Type B pancreatic cell (in vitro differentiated cells): ENCODE results near the gene DEPDC1B. TPM values are rescaled to one million over a fixed set of nuclear protein-coding genes. Genes with fewer than 3 reads are reported as not detected.

Experiments
- DNase-seq: peaks from one replicate; pipeline ENCODE4 v3.0.0; 2021; ENCODE audit warnings: mixed read lengths; ENCODE audit not compliant: unreplicated experiment; ENCODE audit errors: extremely low spot score
- H3K27ac Mint-ChIP-seq: 2 replicates; pipeline ENCODE4 v1.8.0; 2021; ENCODE audit warnings: mild to moderate bottlenecking, mixed read lengths
- H3K27me3 Mint-ChIP-seq: 2 replicates; pipeline ENCODE4 v1.8.0; 2021; ENCODE audit warnings: mixed read lengths
- H3K36me3 Mint-ChIP-seq: 2 replicates; pipeline ENCODE4 v1.8.0; 2021; ENCODE audit warnings: mixed read lengths
- H3K4me1 Mint-ChIP-seq: one replicate; pipeline ENCODE4 v1.8.0; 2021; ENCODE audit warnings: mixed read lengths; ENCODE audit not compliant: unreplicated experiment
- H3K4me3 Mint-ChIP-seq: 2 replicates; pipeline ENCODE4 v1.8.0; 2021; ENCODE audit warnings: mild to moderate bottlenecking, mixed read lengths
- H3K9me3 Mint-ChIP-seq: 2 replicates; pipeline ENCODE4 v1.8.0; 2021; ENCODE audit warnings: mixed read lengths
- long read RNA-seq: library from polyadenylated mRNA; unstranded; transcript quantifications from one replicate; pipeline ENCODE4 v2.0.0, GENCODE V29; 2020
- total RNA-seq: library from RNA; stranded (reverse); gene quantifications from 2 replicates; pipeline ENCODE4 v1.2.1, GENCODE V29; 2021; ENCODE audit warnings: low replicate concordance
- TF ChIP-seq, protein P1 (sequence below): fragments of 200-600 bp; sonication (generic); conservative IDR thresholded peaks from 2 replicates; pipeline ENCODE4 v1.5.0; 2021; ENCODE audit warnings: antibody characterized with exemption, mild to moderate bottlenecking

Gene DEPDC1B
- total RNA-seq, result 14.0 and 29.1 TPM in 2 replicates
- long read RNA-seq, transcript DEPDC1B-201 (11 exons, 2,499 nt), result major isoform, 43 of 80 reads
- long read RNA-seq, transcript DEPDC1B-202 (10 exons, 1,569 nt), result minor isoform, 6 of 80 reads
- long read RNA-seq, partial matches to known transcripts, result 12 of 80 reads
- long read RNA-seq, other reads (novel, unspliced or antisense), result 19 of 80 reads

- DNase-seq, result peak; percentile 94
- Mint-ChIP-seq H3K27me3 (no peaks in the 10 kb centered on the region), H3K4me1 (peaks cover 26% of the 10 kb centered on the region), H3K9me3 (no peaks in the 10 kb centered on the region), H3K4me3 (peak within 1 kb of the TSS; percentile 98), H3K36me3 (peaks cover 7% of the 10 kb centered on the region), H3K27ac (peak within 1 kb of the TSS; percentile 94)
- TF ChIP-seq, protein P1, sequence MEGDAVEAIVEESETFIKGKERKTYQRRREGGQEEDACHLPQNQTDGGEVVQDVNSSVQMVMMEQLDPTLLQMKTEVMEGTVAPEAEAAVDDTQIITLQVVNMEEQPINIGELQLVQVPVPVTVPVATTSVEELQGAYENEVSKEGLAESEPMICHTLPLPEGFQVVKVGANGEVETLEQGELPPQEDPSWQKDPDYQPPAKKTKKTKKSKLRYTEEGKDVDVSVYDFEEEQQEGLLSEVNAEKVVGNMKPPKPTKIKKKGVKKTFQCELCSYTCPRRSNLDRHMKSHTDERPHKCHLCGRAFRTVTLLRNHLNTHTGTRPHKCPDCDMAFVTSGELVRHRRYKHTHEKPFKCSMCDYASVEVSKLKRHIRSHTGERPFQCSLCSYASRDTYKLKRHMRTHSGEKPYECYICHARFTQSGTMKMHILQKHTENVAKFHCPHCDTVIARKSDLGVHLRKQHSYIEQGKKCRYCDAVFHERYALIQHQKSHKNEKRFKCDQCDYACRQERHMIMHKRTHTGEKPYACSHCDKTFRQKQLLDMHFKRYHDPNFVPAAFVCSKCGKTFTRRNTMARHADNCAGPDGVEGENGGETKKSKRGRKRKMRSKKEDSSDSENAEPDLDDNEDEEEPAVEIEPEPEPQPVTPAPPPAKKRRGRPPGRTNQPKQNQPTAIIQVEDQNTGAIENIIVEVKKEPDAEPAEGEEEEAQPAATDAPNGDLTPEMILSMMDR, result peak; percentile 59
Measured at GRCh38 chr5:60699609-60700415, at the start of gene DEPDC1B. Gene DEPDC1B (minus strand): TSS chr5:60700166. CDS start chr5:60700093, 73 bp downstream.

- no peaks in the 10 kb centered on the region for H3K4me1 Mint-ChIP-seq
- no peaks in the 10 kb centered on the region for H3K27me3 Mint-ChIP-seq
Measured at GRCh38 chr5:60744682-60745081, 44.7 kb upstream of the DEPDC1B start.

DNA sequence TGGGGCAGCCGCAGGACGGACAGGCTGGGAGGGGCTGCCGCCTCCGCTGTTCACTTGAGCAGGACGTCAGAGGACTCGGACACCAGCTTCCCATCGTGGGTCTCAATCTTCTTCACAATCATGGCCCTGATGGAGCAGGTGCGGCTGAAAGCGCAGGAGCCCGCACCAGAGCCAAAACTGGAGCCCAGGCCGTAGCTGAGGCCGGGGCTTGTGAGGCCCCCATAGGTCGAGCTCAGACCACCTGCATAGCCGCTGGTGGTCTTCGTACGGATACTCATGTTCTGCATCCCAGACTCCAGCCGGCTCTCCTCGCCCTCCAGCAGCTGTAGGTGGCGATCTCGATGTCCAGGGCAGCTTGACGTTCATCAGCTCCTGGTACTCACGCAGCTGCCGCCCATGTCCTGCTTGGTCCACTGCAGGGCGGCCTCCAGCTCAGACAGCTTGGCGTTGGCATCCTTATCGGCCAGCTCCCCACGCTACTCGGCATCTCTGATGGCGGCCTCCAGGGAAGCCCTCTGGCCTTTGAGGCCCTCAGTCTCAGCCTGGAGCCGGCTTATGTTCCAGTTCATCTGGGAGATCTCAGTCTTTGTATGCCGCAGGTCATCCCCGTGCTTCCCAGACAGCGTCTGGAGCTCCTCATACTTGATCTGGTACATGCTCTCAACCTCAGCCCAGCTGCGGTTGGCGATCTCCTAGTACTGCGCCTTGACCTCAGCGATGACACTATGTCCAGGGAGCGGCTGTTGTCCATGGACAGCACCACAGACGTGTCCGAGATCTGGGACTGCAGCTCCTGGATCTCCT lies 43.7 kb upstream of the DEPDC1B start:
- Mint-ChIP-seq H3K27me3 (no peaks in the 10 kb centered on the region), H3K36me3 (no peaks in the 10 kb centered on the region), H3K4me3 (no peak overlapping the region), H3K9me3 (peaks cover 12% of the 10 kb centered on the region), H3K27ac (no peak overlapping the region), H3K4me1 (no peaks in the 10 kb centered on the region)
- TF ChIP-seq, protein P1, result no peak
- DNase-seq, result no peak

More at GRCh38 chr5:60744682-60745081, 44.7 kb upstream of the DEPDC1B start:
- TF ChIP-seq, protein P1, result no peak
- H3K4me3 Mint-ChIP-seq, result no peak overlapping the region
- H3K36me3 Mint-ChIP-seq, result no peaks in the 10 kb centered on the region
- H3K9me3 Mint-ChIP-seq, result peaks cover 12% of the 10 kb centered on the region
- no peak overlapping the region for H3K27ac Mint-ChIP-seq
- DNase-seq, result no peak

DNA sequence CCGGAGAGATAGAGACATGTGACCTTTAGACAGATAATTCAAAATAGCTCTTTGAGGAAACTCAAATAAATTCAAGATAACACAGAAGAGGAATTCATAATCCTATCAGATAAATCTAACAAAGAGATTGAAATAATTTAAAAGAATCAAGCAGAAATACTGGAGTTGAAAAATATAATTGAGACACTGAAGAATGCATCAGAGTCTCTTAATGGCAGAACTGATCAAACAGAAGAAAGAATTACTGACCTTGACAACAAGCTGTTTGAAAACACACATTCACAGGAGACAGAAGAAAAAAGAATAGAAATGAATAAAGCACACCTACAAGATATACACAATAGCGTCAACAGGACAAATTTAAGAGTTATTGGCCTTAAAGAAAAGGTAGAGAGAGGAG lies 40.4 kb upstream of the DEPDC1B start:
- Mint-ChIP-seq H3K36me3 (no peaks in the 10 kb centered on the region), H3K27me3 (no peaks in the 10 kb centered on the region), H3K27ac (no peak overlapping the region), H3K4me1 (no peaks in the 10 kb centered on the region), H3K4me3 (no peak overlapping the region), H3K9me3 (peaks cover 12% of the 10 kb centered on the region)
- DNase-seq, result no peak
- TF ChIP-seq, protein P1, result no peak

DNA sequence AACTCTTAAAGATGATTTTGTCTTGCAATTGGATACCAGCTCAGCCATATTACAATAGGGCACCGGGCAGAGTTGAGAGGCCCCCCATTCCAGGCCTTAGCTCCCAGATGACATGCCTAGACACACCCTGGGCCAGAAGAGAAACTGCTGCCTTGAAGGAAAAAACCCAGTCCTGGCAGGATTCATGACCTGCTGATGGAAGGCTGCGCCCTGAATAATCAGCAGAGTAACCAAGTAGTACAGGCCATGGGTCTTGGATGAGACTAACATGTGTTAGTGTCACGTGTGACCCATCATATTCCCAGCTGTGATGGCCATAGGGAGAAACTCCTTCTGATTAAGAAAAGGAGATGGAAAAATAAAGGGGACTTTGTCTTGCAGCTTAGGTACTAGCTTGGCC lies 39.0 kb upstream of the DEPDC1B start:
- Mint-ChIP-seq H3K4me3 (no peak overlapping the region), H3K36me3 (no peaks in the 10 kb centered on the region), H3K9me3 (peaks cover 12% of the 10 kb centered on the region), H3K27ac (no peak overlapping the region), H3K27me3 (no peaks in the 10 kb centered on the region), H3K4me1 (no peaks in the 10 kb centered on the region)
- no peak for DNase-seq
- TF ChIP-seq, protein P1, result no peak
